WTC11 (cell line): ENCODE measurements around the gene SLC25A25. TPM values are rescaled to one million over a fixed set of nuclear protein-coding genes. Genes with fewer than 3 reads are reported as not detected.

Experiments used
- AFF4 ChIP-seq: sonication (generic); formaldehyde crosslinking; IDR thresholded peaks from 2 replicates; pipeline ENCODE4 v1.8.1; 2023; ENCODE audit warnings: mild to moderate bottlenecking, missing genetic modification reagents, borderline replicate concordance
- AR ChIP-seq: fragments of 250-450 bp; sonication (Bioruptor Pico); IDR thresholded peaks from 2 replicates; pipeline ENCODE4 v1.9.0; 2021; ENCODE audit warnings: mild to moderate bottlenecking
- CBFB ChIP-seq: sonication (generic); formaldehyde crosslinking; IDR thresholded peaks from 2 replicates; pipeline ENCODE4 v1.8.1; 2022; ENCODE audit warnings: mild to moderate bottlenecking, low read depth, missing genetic modification reagents
- EMX1 ChIP-seq: fragments of 250-450 bp; sonication (Bioruptor Pico); IDR thresholded peaks from 2 replicates; pipeline ENCODE4 v1.8.0; 2021; ENCODE audit warnings: mild to moderate bottlenecking
- FOXK1 ChIP-seq: sonication (generic); formaldehyde crosslinking; IDR thresholded peaks from 2 replicates; pipeline ENCODE4 v1.8.0; 2022; ENCODE audit warnings: mild to moderate bottlenecking, moderate library complexity, missing genetic modification reagents
- FOXP1 ChIP-seq: sonication (generic); formaldehyde crosslinking; IDR thresholded peaks from 2 replicates; pipeline ENCODE4 v1.8.0; 2022; ENCODE audit warnings: missing genetic modification reagents, mild to moderate bottlenecking, moderate library complexity, borderline replicate concordance
- GABPB1 ChIP-seq: sonication (generic); formaldehyde crosslinking; IDR thresholded peaks from 2 replicates; pipeline ENCODE4 v1.8.1; 2023; ENCODE audit warnings: mild to moderate bottlenecking, missing genetic modification reagents
- HMGA2 ChIP-seq: fragments of 250-450 bp; sonication (Bioruptor Pico); IDR thresholded peaks from 2 replicates; pipeline ENCODE4 v1.4.0; 2021; ENCODE audit warnings: mild to moderate bottlenecking, moderate library complexity
- MAX ChIP-seq: sonication (generic); formaldehyde crosslinking; IDR thresholded peaks from 2 replicates; pipeline ENCODE4 v1.8.0; 2022; ENCODE audit warnings: mild to moderate bottlenecking, missing genetic modification reagents
- SMAD3 ChIP-seq: sonication (generic); formaldehyde crosslinking; IDR thresholded peaks from 2 replicates; pipeline ENCODE4 v1.8.0; 2022; ENCODE audit warnings: missing genetic modification reagents, mild to moderate bottlenecking, borderline replicate concordance
- SOX15 ChIP-seq: fragments of 250-450 bp; sonication (Bioruptor Pico); IDR thresholded peaks from 2 replicates; pipeline ENCODE4 v1.9.0; 2021; ENCODE audit warnings: mild to moderate bottlenecking
- STAT6 ChIP-seq: sonication (generic); formaldehyde crosslinking; conservative IDR thresholded peaks from 2 replicates; pipeline ENCODE4 v1.8.1; 2023; ENCODE audit warnings: mild to moderate bottlenecking, low read depth, missing genetic modification reagents, moderate library complexity
- TEAD4 ChIP-seq: sonication (generic); formaldehyde crosslinking; IDR thresholded peaks from 2 replicates; pipeline ENCODE4 v1.8.0; 2022; ENCODE audit warnings: mild to moderate bottlenecking, missing genetic modification reagents
- TP53 ChIP-seq: sonication (generic); formaldehyde crosslinking; IDR thresholded peaks from 2 replicates; pipeline ENCODE4 v1.8.1; 2023; ENCODE audit warnings: mild to moderate bottlenecking, missing genetic modification reagents
- ZBTB21 ChIP-seq: sonication (generic); formaldehyde crosslinking; IDR thresholded peaks from 2 replicates; pipeline ENCODE4 v1.8.1; 2023; ENCODE audit warnings: mild to moderate bottlenecking, missing genetic modification reagents, borderline replicate concordance
- ZNF263 ChIP-seq: sonication (generic); formaldehyde crosslinking; IDR thresholded peaks from 2 replicates; pipeline ENCODE4 v1.8.1; 2022; ENCODE audit warnings: low read depth, mild to moderate bottlenecking, moderate library complexity, missing genetic modification reagents
- total RNA-seq: library from RNA; stranded (reverse); gene quantifications from 3 replicates; pipeline ENCODE4 v1.2.3, GENCODE V29; 2021
- TF ChIP-seq, protein P1 (sequence below): sonication (generic); formaldehyde crosslinking; IDR thresholded peaks from 2 replicates; pipeline ENCODE4 v1.8.1; 2022; ENCODE audit warnings: missing genetic modification reagents, borderline replicate concordance
- TF ChIP-seq, protein P2 (sequence below): sonication (generic); formaldehyde crosslinking; IDR thresholded peaks from 2 replicates; pipeline ENCODE4 v1.8.1; 2023; ENCODE audit warnings: mild to moderate bottlenecking, missing genetic modification reagents, moderate library complexity
- TF ChIP-seq, protein P3 (sequence below): sonication (generic); formaldehyde crosslinking; IDR thresholded peaks from 2 replicates; pipeline ENCODE4 v1.8.1; 2023; ENCODE audit warnings: mild to moderate bottlenecking, moderate library complexity, missing genetic modification reagents
- TF ChIP-seq, protein P4 (sequence below): sonication (generic); formaldehyde crosslinking; IDR thresholded peaks from 2 replicates; pipeline ENCODE4 v1.8.0; 2022; ENCODE audit warnings: missing genetic modification reagents

SLC25A25 gene
- total RNA-seq, 1 experiment from 2014 or later: 17.4 TPM

DNA sequence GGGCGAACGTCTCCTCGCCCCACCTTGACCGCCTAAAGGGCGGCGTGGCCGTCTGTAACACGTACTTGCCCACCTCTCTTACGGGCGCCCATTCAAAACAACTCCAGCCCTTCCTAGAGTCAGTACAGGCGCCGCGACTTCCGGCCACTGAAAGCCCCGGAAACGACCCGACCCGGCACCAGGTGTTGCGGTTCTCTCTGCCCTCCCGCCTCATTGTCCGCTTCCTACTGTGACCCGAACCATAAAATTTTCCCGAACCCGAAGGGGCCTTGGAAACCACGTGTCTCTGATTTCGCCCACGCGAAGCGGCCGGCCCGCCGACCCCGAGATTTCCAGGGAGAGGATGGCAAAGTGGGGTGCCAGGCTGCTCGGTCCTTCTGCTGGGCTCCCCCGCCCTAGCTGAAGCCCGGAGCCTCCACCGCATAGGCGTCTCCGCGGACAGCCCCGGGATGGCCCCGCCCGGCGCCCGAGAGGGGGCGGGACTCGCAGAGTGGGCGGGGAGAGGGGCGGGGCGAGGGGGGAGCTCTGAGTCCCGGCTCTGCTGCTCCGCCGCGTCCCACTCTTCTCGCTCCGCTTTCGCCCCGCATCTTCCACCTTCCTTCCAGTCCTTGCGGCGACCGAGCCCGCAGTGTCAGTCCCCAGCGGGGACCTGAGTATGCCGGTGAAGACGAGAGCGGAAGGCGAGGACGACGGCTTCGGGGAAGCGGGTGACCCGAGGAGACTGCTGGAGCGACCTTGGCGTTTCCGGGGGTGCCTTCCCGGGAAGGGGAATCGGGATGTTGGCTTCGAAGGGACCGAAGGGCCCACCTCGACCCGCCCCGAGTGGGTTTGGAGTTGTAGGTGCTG lies 60.2 kb downstream of the SLC25A25 start (continued):
- TF ChIP-seq HMGA2 (no peak), EMX1 (CRISPR knock-in tag) (no peak), ZNF263 (CRISPR knock-in tag) (no peak), AR (CRISPR knock-in tag) (no peak), CBFB (CRISPR knock-in tag) (no peak), SOX15 (CRISPR knock-in tag) (no peak), AFF4 (no peak), GABPB1 (CRISPR knock-in tag) (no peak), FOXK1 (CRISPR knock-in tag) (no peak; the same call in 1 of the 2 replicates), TP53 (CRISPR knock-in tag) (no peak), SMAD3 (CRISPR knock-in tag) (no peak), MAX (peak; percentile 72), ZBTB21 (no peak), TEAD4 (no peak), FOXP1 (no peak), STAT6 (CRISPR knock-in tag) (no peak)
- TF ChIP-seq, protein P1, sequence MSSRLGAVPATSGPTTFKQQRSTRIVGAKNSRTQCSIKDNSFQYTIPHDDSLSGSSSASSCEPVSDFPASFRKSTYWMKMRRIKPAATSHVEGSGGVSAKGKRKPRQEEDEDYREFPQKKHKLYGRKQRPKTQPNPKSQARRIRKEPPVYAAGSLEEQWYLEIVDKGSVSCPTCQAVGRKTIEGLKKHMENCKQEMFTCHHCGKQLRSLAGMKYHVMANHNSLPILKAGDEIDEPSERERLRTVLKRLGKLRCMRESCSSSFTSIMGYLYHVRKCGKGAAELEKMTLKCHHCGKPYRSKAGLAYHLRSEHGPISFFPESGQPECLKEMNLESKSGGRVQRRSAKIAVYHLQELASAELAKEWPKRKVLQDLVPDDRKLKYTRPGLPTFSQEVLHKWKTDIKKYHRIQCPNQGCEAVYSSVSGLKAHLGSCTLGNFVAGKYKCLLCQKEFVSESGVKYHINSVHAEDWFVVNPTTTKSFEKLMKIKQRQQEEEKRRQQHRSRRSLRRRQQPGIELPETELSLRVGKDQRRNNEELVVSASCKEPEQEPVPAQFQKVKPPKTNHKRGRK (CRISPR knock-in tag): no peak
- TF ChIP-seq, protein P2, sequence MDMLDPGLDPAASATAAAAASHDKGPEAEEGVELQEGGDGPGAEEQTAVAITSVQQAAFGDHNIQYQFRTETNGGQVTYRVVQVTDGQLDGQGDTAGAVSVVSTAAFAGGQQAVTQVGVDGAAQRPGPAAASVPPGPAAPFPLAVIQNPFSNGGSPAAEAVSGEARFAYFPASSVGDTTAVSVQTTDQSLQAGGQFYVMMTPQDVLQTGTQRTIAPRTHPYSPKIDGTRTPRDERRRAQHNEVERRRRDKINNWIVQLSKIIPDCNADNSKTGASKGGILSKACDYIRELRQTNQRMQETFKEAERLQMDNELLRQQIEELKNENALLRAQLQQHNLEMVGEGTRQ (CRISPR knock-in tag): peak; percentile 85
- TF ChIP-seq, protein P3, sequence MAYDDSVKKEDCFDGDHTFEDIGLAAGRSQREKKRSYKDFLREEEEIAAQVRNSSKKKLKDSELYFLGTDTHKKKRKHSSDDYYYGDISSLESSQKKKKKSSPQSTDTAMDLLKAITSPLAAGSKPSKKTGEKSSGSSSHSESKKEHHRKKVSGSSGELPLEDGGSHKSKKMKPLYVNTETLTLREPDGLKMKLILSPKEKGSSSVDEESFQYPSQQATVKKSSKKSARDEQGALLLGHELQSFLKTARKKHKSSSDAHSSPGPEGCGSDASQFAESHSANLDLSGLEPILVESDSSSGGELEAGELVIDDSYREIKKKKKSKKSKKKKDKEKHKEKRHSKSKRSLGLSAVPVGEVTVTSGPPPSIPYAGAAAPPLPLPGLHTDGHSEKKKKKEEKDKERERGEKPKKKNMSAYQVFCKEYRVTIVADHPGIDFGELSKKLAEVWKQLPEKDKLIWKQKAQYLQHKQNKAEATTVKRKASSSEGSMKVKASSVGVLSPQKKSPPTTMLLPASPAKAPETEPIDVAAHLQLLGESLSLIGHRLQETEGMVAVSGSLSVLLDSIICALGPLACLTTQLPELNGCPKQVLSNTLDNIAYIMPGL (CRISPR knock-in tag): no peak; the same call in 1 of the 2 replicates
- TF ChIP-seq, protein P4, sequence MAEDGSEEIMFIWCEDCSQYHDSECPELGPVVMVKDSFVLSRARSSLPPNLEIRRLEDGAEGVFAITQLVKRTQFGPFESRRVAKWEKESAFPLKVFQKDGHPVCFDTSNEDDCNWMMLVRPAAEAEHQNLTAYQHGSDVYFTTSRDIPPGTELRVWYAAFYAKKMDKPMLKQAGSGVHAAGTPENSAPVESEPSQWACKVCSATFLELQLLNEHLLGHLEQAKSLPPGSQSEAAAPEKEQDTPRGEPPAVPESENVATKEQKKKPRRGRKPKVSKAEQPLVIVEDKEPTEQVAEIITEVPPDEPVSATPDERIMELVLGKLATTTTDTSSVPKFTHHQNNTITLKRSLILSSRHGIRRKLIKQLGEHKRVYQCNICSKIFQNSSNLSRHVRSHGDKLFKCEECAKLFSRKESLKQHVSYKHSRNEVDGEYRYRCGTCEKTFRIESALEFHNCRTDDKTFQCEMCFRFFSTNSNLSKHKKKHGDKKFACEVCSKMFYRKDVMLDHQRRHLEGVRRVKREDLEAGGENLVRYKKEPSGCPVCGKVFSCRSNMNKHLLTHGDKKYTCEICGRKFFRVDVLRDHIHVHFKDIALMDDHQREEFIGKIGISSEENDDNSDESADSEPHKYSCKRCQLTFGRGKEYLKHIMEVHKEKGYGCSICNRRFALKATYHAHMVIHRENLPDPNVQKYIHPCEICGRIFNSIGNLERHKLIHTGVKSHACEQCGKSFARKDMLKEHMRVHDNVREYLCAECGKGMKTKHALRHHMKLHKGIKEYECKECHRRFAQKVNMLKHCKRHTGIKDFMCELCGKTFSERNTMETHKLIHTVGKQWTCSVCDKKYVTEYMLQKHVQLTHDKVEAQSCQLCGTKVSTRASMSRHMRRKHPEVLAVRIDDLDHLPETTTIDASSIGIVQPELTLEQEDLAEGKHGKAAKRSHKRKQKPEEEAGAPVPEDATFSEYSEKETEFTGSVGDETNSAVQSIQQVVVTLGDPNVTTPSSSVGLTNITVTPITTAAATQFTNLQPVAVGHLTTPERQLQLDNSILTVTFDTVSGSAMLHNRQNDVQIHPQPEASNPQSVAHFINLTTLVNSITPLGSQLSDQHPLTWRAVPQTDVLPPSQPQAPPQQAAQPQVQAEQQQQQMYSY (CRISPR knock-in tag): 0 out of 2 replicates have a peak, but pooled peaks have one; percentile 46
